H1 (cell line): ENCODE results near the gene GSTO2. TPM values are rescaled to one million over a fixed set of nuclear protein-coding genes. Genes with fewer than 3 reads are reported as not detected.

Experiments used
- BACH1 ChIP-seq: IDR thresholded peaks from 2 replicates; pipeline ENCODE4 v1.6.1; 2012; ENCODE audit warnings: low read length, improper control_type of control experiment
- GABPA ChIP-seq: IDR thresholded peaks from 2 replicates; pipeline ENCODE4 v1.6.1; 2011; ENCODE audit warnings: mild to moderate bottlenecking, low read length, moderate library complexity, borderline replicate concordance; ENCODE audit not compliant: insufficient read depth
- HDAC2 ChIP-seq, 2 experiments: fragments of 300-600 bp in 1 of 2; sonication (generic) in 1 of 2; IDR thresholded peaks; 2 replicates each; pipeline ENCODE4 v1.6.1; 2011 to 2012; ENCODE audit warnings: low read depth in 2 of 2, low read length in 2 of 2, mild to moderate bottlenecking in 2 of 2, moderate library complexity in 2 of 2, borderline replicate concordance in 1 of 2, inconsistent platforms in 1 of 2
- JUND ChIP-seq: IDR thresholded peaks from 2 replicates; pipeline ENCODE4 v1.6.1; 2011; ENCODE audit warnings: mild to moderate bottlenecking, improper control_type of control experiment, low read length
- SP2 ChIP-seq: IDR thresholded peaks from 2 replicates; pipeline ENCODE4 v1.6.1; 2012; ENCODE audit warnings: mild to moderate bottlenecking, low read length, inconsistent platforms
- polyA plus RNA-seq, 7 experiments: library from polyadenylated mRNA; depleted of rRNA in 3 of 7; stranded (reverse) in 5 of 7; unstranded in 2 of 7; fragments of >200 nt in 5 of 7; fragments of 200-250 nt in 2 of 7; gene quantifications; 1 replicate in 5 of 7; 2 replicates in 1 of 7; 4 replicates in 1 of 7; pipeline versions ENCODE4 v1.2.1 to v1.2.3, GENCODE V29; 2011 to 2013; ENCODE audit warnings: missing spikeins in 2 of 7, mixed read lengths in 2 of 7
- total RNA-seq: library from RNA; stranded (reverse); fragmentation: NEBNext Ultra II Directional; extraction: Animal tissue kit (Norgen Biotek cat#: 25700); gene quantifications from 2 replicates; pipeline ENCODE4 v1.2.1, GENCODE V29; 2021
- TF ChIP-seq, protein P1 (sequence below): IDR thresholded peaks from 2 replicates; pipeline ENCODE4 v1.6.1; 2012; ENCODE audit warnings: inconsistent platforms
- TF ChIP-seq, protein P2 (sequence below): IDR thresholded peaks from 2 replicates; pipeline ENCODE4 v1.6.1; 2011; ENCODE audit warnings: low read length, improper control_type of control experiment

GSTO2 gene
- total and polyA plus RNA-seq, 2 of the 8 experiments (the other 6 are each of a cell fraction or from before 2014, with no cell fraction given) = 13.1 to 41.7 TPM

DNA sequence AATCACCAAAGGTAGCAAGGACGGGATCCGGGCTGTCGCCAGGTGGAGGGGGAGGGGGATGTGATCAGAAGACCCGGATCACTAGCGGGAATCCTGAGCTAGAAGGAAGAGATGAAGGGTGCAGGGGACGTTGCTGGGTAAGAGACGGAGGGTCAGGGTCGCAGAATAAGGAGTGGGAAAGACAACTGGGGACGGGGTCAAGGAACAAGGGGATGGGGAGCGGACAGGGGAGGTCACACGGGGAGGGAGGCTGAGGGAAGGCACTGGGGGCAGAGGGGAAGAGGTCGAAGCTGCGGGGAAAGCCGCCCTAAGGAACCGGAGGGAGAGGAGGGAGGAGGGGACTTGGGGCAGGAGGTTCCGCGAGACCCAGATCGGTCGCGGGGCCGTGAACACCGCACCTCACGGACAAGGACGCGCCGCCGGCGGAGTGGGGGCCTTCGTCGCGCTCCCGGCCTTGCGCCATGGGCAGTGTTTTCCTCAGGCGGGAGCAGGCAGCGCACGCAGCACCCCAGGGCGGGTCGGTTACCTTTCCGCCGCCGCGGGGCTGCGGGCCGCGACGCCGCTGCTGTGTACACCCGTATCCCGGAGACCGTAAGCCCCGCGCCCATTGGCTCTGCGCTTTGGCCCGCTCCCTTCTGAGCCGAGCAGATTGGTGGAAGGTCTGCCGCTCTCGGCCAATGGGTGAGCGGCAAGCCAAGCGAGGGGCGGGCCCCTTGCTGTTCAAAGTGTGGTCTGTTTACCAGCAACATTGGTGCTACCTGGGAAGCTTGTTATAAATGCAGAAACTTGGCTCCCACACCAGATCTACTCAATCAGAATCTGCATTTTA lies 37.0 kb upstream of the GSTO2 start, which contains the start of gene CFAP43 (continued):
- no peak for TF ChIP-seq GABPA
- TF ChIP-seq HDAC2 (IDR thresholded peaks at IDR 0.05; ENCODE audit: borderline replicate concordance in 1 of 2, low read depth in 2 of 2, low read length in 2 of 2) = peak; percentile 55 to 68; a peak in 1 of 4 replicates
- TF ChIP-seq, protein P1, sequence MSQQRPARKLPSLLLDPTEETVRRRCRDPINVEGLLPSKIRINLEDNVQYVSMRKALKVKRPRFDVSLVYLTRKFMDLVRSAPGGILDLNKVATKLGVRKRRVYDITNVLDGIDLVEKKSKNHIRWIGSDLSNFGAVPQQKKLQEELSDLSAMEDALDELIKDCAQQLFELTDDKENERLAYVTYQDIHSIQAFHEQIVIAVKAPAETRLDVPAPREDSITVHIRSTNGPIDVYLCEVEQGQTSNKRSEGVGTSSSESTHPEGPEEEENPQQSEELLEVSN = peak; percentile 61
- no peak for TF ChIP-seq JUND
- no peak for TF ChIP-seq BACH1
- TF ChIP-seq, protein P2, sequence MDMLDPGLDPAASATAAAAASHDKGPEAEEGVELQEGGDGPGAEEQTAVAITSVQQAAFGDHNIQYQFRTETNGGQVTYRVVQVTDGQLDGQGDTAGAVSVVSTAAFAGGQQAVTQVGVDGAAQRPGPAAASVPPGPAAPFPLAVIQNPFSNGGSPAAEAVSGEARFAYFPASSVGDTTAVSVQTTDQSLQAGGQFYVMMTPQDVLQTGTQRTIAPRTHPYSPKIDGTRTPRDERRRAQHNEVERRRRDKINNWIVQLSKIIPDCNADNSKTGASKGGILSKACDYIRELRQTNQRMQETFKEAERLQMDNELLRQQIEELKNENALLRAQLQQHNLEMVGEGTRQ = no peak
- TF ChIP-seq SP2 = peak; percentile 15; the same call in 1 of the 2 replicates
